ENCODE results near the gene SYNPO. TPM values are rescaled to one million over a fixed set of nuclear protein-coding genes. Genes with fewer than 3 reads are reported as not detected.

SYNPO gene, protein sequence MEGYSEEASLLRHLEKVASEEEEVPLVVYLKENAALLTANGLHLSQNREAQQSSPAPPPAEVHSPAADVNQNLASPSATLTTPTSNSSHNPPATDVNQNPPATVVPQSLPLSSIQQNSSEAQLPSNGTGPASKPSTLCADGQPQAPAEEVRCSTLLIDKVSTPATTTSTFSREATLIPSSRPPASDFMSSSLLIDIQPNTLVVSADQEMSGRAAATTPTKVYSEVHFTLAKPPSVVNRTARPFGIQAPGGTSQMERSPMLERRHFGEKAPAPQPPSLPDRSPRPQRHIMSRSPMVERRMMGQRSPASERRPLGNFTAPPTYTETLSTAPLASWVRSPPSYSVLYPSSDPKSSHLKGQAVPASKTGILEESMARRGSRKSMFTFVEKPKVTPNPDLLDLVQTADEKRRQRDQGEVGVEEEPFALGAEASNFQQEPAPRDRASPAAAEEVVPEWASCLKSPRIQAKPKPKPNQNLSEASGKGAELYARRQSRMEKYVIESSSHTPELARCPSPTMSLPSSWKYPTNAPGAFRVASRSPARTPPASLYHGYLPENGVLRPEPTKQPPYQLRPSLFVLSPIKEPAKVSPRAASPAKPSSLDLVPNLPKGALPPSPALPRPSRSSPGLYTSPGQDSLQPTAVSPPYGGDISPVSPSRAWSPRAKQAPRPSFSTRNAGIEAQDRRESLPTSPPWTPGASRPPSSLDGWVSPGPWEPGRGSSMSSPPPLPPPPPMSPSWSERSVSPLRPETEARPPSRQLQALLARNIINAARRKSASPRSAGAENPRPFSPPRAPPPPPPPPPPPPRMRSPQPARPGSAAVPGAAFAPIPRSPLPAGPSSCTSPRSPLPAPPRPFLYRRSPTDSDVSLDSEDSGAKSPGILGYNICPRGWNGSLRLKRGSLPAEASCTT
- 10 to 100 TPM; 15.5 to 89.4 (median 41.8) TPM for total RNA-seq

DNA sequence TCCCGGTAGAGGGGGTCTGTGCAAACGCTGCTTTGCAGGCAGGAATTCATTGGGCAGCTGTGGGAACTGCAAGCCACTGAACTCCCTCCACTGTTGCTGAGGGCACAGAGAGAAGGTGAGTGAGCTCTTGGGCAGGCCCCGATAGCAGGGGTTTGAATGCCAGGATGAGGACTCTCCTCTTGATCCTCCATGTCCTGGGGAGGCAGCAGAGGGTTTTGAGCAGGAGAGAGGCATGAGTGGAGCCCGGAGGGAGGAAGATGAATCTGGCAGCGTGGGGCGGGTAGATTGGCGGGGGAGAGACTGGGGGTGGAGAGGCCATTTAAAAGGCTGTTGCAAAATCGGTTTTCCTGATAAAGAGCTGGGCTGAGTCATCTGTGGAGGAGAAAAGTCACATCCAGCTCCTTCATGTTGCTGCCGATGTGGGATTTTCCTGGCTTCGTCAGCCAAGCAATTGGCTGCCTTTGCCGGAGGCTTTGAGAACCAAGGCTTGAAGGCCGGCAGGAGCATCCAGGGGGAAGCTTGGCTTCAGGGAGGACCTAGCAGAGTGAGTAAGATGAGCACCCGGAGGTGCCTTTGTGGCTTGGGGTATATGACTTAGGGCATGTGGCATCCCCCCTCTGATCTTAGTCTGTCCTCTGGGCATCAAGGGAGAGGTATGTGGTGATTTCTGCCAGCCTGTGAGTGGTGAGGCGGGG is at the start of gene SYNPO:
TSS of gene SYNPO (plus strand) at position 350 of the 695 bp plus-strand sequence. CDS start 7,616 bp downstream, outside the sequence.
- in situ Hi-C loops (cut with MboI; ENCODE audit: low pct_ligation_motif_present in 1 of 4, low pct_unique_long_range_greater_than_20kb in 1 of 4, low sequenced_read_pairs in 3 of 4) (no loop called here), intact Hi-C loops (cut with DNase I; ENCODE audit: low total_unique reads) (no loop called here)
- TF ChIP-seq POLR2AphosphoS5 (IDR thresholded peaks at IDR 0.05), result peak in 2 of 3 donors; percentile 6 to 20
- TF ChIP-seq EP300 (IDR thresholded peaks at IDR 0.05; ENCODE audit: low read depth), result no peak
- DNase-seq, result no peak
- Histone ChIP-seq H3K27me3 (no peaks in the 10 kb centered on the region), H3K4me3 (no peak within 1 kb of the TSS), H3K4me1 (peaks cover 34 to 81% (median 44%) of the 10 kb centered on the region in 4 donors), H3K36me3 (no peaks in the 10 kb centered on the region), H3K9me3 (no peaks in the 10 kb centered on the region), H3K27ac (peak within 1 kb of the TSS; percentile 78 to 89 (median 84))
- WGBS, 2 donors (ENCODE audit: low coverage in 1 of 2), result 53 to 63% methylated on average over 2 to 14 of the region's 14 CpGs

DNA sequence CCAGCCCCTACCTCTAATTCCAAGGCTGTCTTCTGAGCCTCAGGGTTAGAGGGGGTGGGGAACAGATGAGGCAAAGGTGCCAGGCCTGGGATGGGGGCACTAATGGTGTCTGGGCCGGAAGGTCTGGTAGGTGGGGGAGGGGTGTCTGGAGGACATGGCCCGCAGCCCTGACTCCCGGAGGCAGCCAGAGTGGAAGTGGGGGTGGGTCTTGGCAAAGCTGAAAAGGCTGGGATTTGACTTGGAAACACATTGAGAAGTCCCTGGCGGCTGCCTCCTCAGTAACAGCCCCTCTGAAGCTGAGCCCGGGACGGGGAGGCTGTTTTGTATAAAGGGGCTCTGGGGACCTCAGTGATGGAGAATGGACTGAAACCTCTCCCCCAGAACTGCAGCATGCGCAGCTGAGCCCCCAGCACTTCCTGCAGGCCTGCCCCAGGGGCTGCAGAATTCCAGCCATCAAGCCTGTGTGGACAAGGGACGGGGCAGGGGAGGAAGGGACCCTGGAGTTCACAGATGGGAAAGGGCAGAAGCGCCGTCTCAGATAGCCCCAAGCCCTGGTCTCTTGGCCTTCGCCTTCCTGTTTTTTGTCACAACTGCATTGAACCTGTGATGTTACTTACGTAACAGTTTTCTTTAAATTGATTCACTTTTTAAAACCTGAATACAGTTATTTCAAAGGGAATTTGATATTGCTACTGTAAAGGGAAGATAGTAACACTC is 49.3 kb upstream of the SYNPO start:
- in situ Hi-C loops (cut with MboI; ENCODE audit: low pct_ligation_motif_present in 1 of 4, low pct_unique_long_range_greater_than_20kb in 1 of 4, low sequenced_read_pairs in 3 of 4), result no loop called here
- Histone ChIP-seq H3K9me3 (no peaks in the 10 kb centered on the region), H3K4me1 (peaks cover 14 to 61% (median 44%) of the 10 kb centered on the region in 4 donors), H3K36me3 (no peaks in the 10 kb centered on the region), H3K4me3 (no peak overlapping the region), H3K27ac (peak overlapping the region; percentile 68 to 81 (median 76)), H3K27me3 (no peaks in the 10 kb centered on the region)
- TF ChIP-seq EP300 (IDR thresholded peaks at IDR 0.05; ENCODE audit: low read depth), result no peak
- WGBS, 2 donors (ENCODE audit: low coverage in 1 of 2), result 39 to 48% methylated on average over 5 to 12 of the region's 12 CpGs
- intact Hi-C loops (cut with DNase I; ENCODE audit: low total_unique reads), result no loop called here
- DNase-seq, result no peak

DNA sequence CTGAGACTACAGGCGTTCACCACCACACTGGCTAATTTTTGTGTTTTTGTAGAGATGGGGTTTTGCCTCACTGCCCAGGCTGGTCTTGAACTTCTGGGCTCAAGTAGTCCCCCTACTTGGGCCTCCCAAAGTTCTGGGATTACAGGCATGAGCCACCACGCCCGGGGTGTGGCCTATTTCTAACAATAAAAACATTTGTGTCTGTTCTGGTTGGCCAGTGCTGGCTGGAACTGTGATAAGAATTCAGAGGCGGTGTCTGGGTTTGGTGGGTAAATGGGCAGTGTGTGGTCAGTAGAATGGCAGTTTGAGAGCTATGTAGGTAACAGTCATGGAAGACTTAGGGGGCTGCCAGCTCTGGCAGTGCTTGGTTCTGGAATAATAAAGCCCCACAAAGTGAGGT is 46.9 kb upstream of the SYNPO start:
- DNase-seq, result peak; percentile 54
- no peaks in the 10 kb centered on the region for H3K36me3 ChIP-seq
- in situ Hi-C loops (cut with MboI; ENCODE audit: low pct_ligation_motif_present in 1 of 4, low pct_unique_long_range_greater_than_20kb in 1 of 4, low sequenced_read_pairs in 3 of 4) (no loop called here), intact Hi-C loops (cut with DNase I; ENCODE audit: low total_unique reads) (no loop called here)
- TF ChIP-seq, protein P1, sequence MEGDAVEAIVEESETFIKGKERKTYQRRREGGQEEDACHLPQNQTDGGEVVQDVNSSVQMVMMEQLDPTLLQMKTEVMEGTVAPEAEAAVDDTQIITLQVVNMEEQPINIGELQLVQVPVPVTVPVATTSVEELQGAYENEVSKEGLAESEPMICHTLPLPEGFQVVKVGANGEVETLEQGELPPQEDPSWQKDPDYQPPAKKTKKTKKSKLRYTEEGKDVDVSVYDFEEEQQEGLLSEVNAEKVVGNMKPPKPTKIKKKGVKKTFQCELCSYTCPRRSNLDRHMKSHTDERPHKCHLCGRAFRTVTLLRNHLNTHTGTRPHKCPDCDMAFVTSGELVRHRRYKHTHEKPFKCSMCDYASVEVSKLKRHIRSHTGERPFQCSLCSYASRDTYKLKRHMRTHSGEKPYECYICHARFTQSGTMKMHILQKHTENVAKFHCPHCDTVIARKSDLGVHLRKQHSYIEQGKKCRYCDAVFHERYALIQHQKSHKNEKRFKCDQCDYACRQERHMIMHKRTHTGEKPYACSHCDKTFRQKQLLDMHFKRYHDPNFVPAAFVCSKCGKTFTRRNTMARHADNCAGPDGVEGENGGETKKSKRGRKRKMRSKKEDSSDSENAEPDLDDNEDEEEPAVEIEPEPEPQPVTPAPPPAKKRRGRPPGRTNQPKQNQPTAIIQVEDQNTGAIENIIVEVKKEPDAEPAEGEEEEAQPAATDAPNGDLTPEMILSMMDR (IDR thresholded peaks at IDR 0.05), result no peak
- H3K4me3 ChIP-seq, result no peak overlapping the region
- H3K9me3 ChIP-seq, result no peaks in the 10 kb centered on the region
- H3K27ac ChIP-seq, result peak overlapping the region in 3 of 4 donors; percentile 4 to 36 (median 18)
- H3K4me1 ChIP-seq, result peaks cover 14 to 51% (median 37%) of the 10 kb centered on the region in 4 donors
- 45 to 59% methylated on average over 2 to 4 of the region's 4 CpGs for WGBS, 2 donors (ENCODE audit: low coverage in 1 of 2)
- H3K27me3 ChIP-seq, result no peaks in the 10 kb centered on the region

DNA sequence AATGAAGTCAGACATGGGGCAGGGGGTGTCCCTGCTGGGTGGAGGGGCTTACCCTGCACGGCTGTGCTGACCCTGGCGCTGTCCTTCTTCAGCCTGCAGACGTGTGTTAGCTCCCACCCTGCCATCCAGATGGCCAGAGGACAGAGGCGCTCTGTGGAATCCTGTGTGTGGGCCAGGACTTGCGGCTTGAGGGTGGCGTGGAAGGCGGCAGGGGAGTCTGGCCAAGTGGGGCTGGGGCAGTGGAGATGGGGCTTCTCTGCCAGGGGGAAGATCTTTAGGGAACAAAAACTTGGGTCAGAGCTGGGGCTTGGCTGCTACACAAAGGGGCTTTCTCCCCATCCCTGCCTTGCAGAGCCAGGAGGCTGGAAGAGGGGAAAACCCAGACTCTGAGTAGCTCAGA is 46.5 kb upstream of the SYNPO start:
- no peaks in the 10 kb centered on the region for H3K36me3 ChIP-seq
- DNase-seq, result no peak
- intact Hi-C loops (cut with DNase I; ENCODE audit: low total_unique reads), result no loop called here
- TF ChIP-seq, protein P1 (IDR thresholded peaks at IDR 0.05), result no peak
- TF ChIP-seq EP300 (IDR thresholded peaks at IDR 0.05; ENCODE audit: low read depth) (no peak), POLR2AphosphoS5 (IDR thresholded peaks at IDR 0.05) (no peak), POLR2A (IDR thresholded peaks at IDR 0.05) (no peak)
- H3K27ac ChIP-seq, result peak overlapping the region in 3 of 4 donors; percentile 4 to 36 (median 18)
- in situ Hi-C loops (cut with MboI; ENCODE audit: low pct_ligation_motif_present in 1 of 4, low pct_unique_long_range_greater_than_20kb in 1 of 4, low sequenced_read_pairs in 3 of 4), result no loop called here
- no peak overlapping the region for H3K4me3 ChIP-seq
- WGBS, 2 donors (ENCODE audit: low coverage in 1 of 2), result 75% methylated on average over 7 of the region's 7 CpGs; no CpG with 5 or more reads in 1 of the 2 donors
- H3K27me3 ChIP-seq, result no peaks in the 10 kb centered on the region
- H3K9me3 ChIP-seq, result no peaks in the 10 kb centered on the region
- H3K4me1 ChIP-seq, result peaks cover 14 to 47% (median 37%) of the 10 kb centered on the region in 4 donors

Data from transverse colon (tissue), 4 donors.